SU-DHL-6 (cell line): ENCODE data around the gene NAMPT.

Experiments used
- H2AFZ ChIP-seq: fragments of 200-600 bp; sonication (generic); 2 replicates; pipeline ENCODE4 v1.6.1; 2014; ENCODE audit warnings: low read depth, mild to moderate bottlenecking, moderate library complexity, mixed read lengths, antibody characterized with exemption, low read length; ENCODE audit not compliant: severe bottlenecking
- H3F3A ChIP-seq: fragments of 200-600 bp; shearing (Covaris generic); 2 replicates; pipeline ENCODE4 v1.6.0; 2016; ENCODE audit warnings: antibody characterized with exemption, mild to moderate bottlenecking; ENCODE audit not compliant: insufficient read depth
- H3K27ac ChIP-seq: fragments of 200-600 bp; sonication (generic); 2 replicates; pipeline ENCODE4 v1.5.1; 2016; ENCODE audit warnings: low read depth, mild to moderate bottlenecking, low read length, moderate library complexity, mixed read lengths
- H3K27me3 ChIP-seq: fragments of 200-600 bp; sonication (generic), shearing (Covaris generic); 2 replicates; pipeline ENCODE4 v1.6.0; 2014; ENCODE audit warnings: mild to moderate bottlenecking, low read length
- H3K36me3 ChIP-seq: fragments of 200-600 bp; sonication (generic); 2 replicates; pipeline ENCODE4 v1.6.1; 2014; ENCODE audit warnings: mild to moderate bottlenecking, low read length, mixed read lengths
- H3K4me2 ChIP-seq: fragments of 300-600, 200-600 bp; shearing (Covaris generic), sonication (generic); 2 replicates; pipeline ENCODE4 v1.6.0; 2014; ENCODE audit warnings: low read length, low read depth, mild to moderate bottlenecking; ENCODE audit not compliant: poor library complexity, severe bottlenecking
- H3K4me3 ChIP-seq: fragments of 200-600 bp; sonication (generic); 2 replicates; pipeline ENCODE4 v1.5.1; 2014; ENCODE audit warnings: antibody characterized with exemption, low read length, mild to moderate bottlenecking, mixed read lengths; ENCODE audit not compliant: insufficient read depth, poor library complexity, severe bottlenecking
- H3K79me2 ChIP-seq: fragments of 200-600 bp; sonication (generic); 2 replicates; pipeline ENCODE4 v1.6.1; 2014; ENCODE audit warnings: mild to moderate bottlenecking, low read length, moderate library complexity; ENCODE audit not compliant: insufficient read depth
- H3K9ac ChIP-seq: fragments of 200-600 bp; sonication (generic); 2 replicates; pipeline ENCODE4 v1.7.0; 2014; ENCODE audit warnings: mild to moderate bottlenecking, low read length
- H3K9me2 ChIP-seq: fragments of 200-600 bp; sonication (generic); replicated peaks from 2 replicates; pipeline ENCODE4 v1.6.1; 2014; ENCODE audit warnings: low read length; ENCODE audit not compliant: insufficient read depth
- H3K9me3 ChIP-seq: fragments of 200-600 bp; sonication (generic); 2 replicates; pipeline ENCODE4 v1.6.1; 2014; ENCODE audit warnings: low read length, mixed read lengths; ENCODE audit not compliant: insufficient read depth
- H4K20me1 ChIP-seq: fragments of 200-600 bp; sonication (generic); 2 replicates; pipeline ENCODE4 v1.6.1; 2014; ENCODE audit warnings: low read depth, mild to moderate bottlenecking, antibody characterized with exemption, low read length, moderate library complexity, mixed read lengths
- EZH2phosphoT487 ChIP-seq: fragments of 200-600 bp; sonication (generic), shearing (Covaris generic); conservative IDR thresholded peaks from 2 replicates; pipeline ENCODE4 v1.6.1; 2018; ENCODE audit warnings: mild to moderate bottlenecking, antibody characterized with exemption, low read length, moderate library complexity, mixed read lengths
- TF ChIP-seq, protein P1 (sequence below): fragments of 200-600 bp; sonication (generic); IDR thresholded peaks from one replicate; pipeline ENCODE4 v1.5.1; 2017; ENCODE audit warnings: antibody characterized with exemption, mild to moderate bottlenecking, low read length, moderate library complexity; ENCODE audit not compliant: insufficient read depth, poor library complexity, severe bottlenecking

The NAMPT gene

DNA sequence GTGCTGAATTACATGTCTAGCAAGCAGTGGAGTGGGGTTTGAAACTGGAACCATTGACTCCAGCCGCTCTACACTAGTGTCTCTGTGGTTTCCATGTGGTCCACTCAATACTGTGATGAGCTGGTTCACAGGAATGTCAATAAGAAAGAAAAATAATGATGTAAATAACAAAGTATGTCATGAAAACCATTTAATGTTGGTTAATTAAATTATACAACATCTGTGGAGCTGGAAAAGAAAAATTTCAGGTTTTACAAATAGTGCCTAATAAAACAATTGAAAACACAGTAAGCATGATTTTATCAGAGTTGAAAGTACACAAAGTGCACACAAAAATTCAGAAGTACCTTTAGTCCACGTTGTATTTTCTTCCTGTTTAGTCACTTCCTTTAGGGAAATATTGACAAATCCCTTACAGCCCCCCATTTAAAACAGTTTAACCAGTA is 28.7 kb upstream of the NAMPT start:
- Histone ChIP-seq H3K27ac (no peak overlapping the region), H4K20me1 (no peaks in the 10 kb centered on the region), H3K9ac (no peak overlapping the region), H3K9me2 (no peaks in the 10 kb centered on the region), H3K79me2 (no peaks in the 10 kb centered on the region), H3K36me3 (no peaks in the 10 kb centered on the region), H3F3A (no peaks in the 10 kb centered on the region), H3K4me2 (no peak overlapping the region), H3K27me3 (no peaks in the 10 kb centered on the region), H3K9me3 (no peaks in the 10 kb centered on the region), H2AFZ (no peak overlapping the region), H3K4me3 (no peak overlapping the region)
- no peak for TF ChIP-seq EZH2phosphoT487
- TF ChIP-seq, protein P1, sequence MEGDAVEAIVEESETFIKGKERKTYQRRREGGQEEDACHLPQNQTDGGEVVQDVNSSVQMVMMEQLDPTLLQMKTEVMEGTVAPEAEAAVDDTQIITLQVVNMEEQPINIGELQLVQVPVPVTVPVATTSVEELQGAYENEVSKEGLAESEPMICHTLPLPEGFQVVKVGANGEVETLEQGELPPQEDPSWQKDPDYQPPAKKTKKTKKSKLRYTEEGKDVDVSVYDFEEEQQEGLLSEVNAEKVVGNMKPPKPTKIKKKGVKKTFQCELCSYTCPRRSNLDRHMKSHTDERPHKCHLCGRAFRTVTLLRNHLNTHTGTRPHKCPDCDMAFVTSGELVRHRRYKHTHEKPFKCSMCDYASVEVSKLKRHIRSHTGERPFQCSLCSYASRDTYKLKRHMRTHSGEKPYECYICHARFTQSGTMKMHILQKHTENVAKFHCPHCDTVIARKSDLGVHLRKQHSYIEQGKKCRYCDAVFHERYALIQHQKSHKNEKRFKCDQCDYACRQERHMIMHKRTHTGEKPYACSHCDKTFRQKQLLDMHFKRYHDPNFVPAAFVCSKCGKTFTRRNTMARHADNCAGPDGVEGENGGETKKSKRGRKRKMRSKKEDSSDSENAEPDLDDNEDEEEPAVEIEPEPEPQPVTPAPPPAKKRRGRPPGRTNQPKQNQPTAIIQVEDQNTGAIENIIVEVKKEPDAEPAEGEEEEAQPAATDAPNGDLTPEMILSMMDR: no peak

DNA sequence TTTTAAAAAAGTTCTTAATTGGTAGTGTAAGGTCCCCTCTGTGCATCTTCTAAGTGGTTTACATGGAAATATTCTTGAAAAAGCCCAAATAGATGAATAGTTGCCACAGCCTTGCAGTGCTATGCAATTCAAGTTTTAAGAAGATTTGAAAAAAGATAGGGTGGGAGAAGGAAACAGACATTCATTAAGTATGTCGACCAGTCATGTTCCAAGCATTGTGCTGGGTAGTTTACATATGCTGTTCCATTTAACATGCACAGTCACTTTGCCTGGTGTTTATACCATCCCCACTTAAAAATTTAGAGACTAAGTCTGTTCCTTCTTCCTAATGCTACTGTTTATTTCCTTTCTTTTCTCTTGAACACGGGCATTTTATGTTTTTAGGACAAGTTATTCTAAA is 28.1 kb upstream of the NAMPT start:
- H3K9me2 ChIP-seq: no peaks in the 10 kb centered on the region
- no peak overlapping the region for H3K9ac ChIP-seq
- H3K4me3 ChIP-seq: no peak overlapping the region
- no peaks in the 10 kb centered on the region for H3F3A ChIP-seq
- no peak overlapping the region for H3K27ac ChIP-seq
- H3K79me2 ChIP-seq: no peaks in the 10 kb centered on the region
- H3K36me3 ChIP-seq: no peaks in the 10 kb centered on the region
- H3K9me3 ChIP-seq: no peaks in the 10 kb centered on the region
- no peaks in the 10 kb centered on the region for H3K27me3 ChIP-seq
- no peak overlapping the region for H2AFZ ChIP-seq
- no peak overlapping the region for H3K4me2 ChIP-seq
- H4K20me1 ChIP-seq: no peaks in the 10 kb centered on the region
- no peak for TF ChIP-seq EZH2phosphoT487
- TF ChIP-seq, protein P1: no peak

DNA sequence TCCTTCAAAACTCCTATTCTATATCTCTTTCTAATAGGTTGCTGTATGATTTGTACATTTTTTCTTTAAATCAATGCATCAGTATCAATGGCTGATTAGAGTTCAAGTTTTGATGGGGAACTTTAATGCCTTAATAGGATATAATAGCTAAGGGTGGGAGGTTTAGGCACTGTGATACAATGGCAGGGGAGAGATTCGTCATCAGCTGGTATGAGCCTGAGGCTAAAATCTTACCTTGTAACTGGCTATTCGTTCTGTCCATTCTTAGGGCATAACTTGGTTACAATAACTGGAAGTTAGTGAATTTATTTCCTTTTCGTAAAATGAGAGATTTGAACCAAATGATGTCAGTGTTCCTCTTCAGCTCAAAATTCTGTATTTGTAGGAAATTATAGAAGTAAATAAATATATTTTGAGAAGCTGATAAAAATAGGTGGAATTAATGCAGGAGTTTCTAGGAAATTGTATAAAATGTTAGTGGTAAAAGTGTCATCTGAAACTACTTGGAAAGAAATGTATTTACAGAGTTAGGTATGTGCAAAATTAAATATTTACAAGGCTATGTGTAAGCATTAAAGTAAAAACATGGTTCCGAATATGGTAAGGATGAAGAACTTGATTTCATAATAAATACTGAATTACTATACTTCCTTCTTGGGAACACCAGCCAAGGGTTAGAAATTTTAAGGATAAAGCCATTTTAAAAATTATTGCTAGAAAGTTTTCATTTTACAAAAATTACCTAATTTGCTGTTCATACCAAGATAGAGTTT is 27.5 kb upstream of the NAMPT start:
- Histone ChIP-seq H4K20me1 (no peaks in the 10 kb centered on the region), H3K4me3 (no peak overlapping the region), H3K9me2 (no peaks in the 10 kb centered on the region), H3K27ac (no peak overlapping the region), H3K9me3 (no peaks in the 10 kb centered on the region), H3K79me2 (no peaks in the 10 kb centered on the region), H3K9ac (no peak overlapping the region), H3K36me3 (no peaks in the 10 kb centered on the region), H2AFZ (no peak overlapping the region), H3F3A (no peaks in the 10 kb centered on the region), H3K27me3 (no peaks in the 10 kb centered on the region), H3K4me2 (no peak overlapping the region)
- TF ChIP-seq, protein P1: no peak
- TF ChIP-seq EZH2phosphoT487: no peak
